Karpas-422 (cell line): ENCODE data around the gene SOX12. TPM values are rescaled to one million over a fixed set of nuclear protein-coding genes. Genes with fewer than 3 reads are reported as not detected.

Source experiments
- DNase-seq: peaks from one replicate; pipeline ENCODE4 v3.0.0-alpha.2; 2015
- H2AFZ ChIP-seq: fragments of 200-600 bp; sonication (generic); 2 replicates; pipeline ENCODE4 v1.6.1; 2014; ENCODE audit warnings: antibody characterized with exemption, low read length, mixed read lengths
- H3K27ac ChIP-seq: fragments of 200-600 bp; sonication (generic); 2 replicates; pipeline ENCODE4 v1.5.1; 2014; ENCODE audit warnings: mild to moderate bottlenecking, low read length, moderate library complexity
- H3K27me3 ChIP-seq: fragments of 200-600 bp; sonication (generic); 2 replicates; pipeline ENCODE4 v1.6.1; 2014; ENCODE audit warnings: low read length, mixed read lengths
- H3K36me3 ChIP-seq: fragments of 200-600 bp; sonication (generic); 2 replicates; pipeline ENCODE4 v1.6.1; 2014; ENCODE audit warnings: low read length, mixed read lengths; ENCODE audit not compliant: insufficient read depth
- H3K4me1 ChIP-seq: fragments of 200-600 bp; sonication (generic); 2 replicates; pipeline ENCODE4 v1.6.1; 2014; ENCODE audit warnings: mild to moderate bottlenecking, low read length, mixed read lengths
- H3K4me2 ChIP-seq: fragments of 200-600 bp; sonication (generic); 2 replicates; pipeline ENCODE4 v1.6.1; 2014; ENCODE audit warnings: low read length, low read depth, mild to moderate bottlenecking; ENCODE audit not compliant: poor library complexity, severe bottlenecking
- H3K4me3 ChIP-seq: fragments of 200-600 bp; sonication (generic); 2 replicates; pipeline ENCODE4 v1.5.1; 2014; ENCODE audit warnings: mild to moderate bottlenecking, antibody characterized with exemption, low read length, mixed read lengths
- H3K79me2 ChIP-seq: fragments of 200-600 bp; sonication (generic); 2 replicates; pipeline ENCODE4 v1.6.1; 2014; ENCODE audit warnings: mild to moderate bottlenecking, low read length, mixed read lengths
- H3K9ac ChIP-seq: fragments of 200-600 bp; sonication (generic); 2 replicates; pipeline ENCODE4 v1.6.0; 2014; ENCODE audit warnings: low read length
- H3K9me2 ChIP-seq: fragments of 200-600 bp; sonication (generic), shearing (Covaris generic); replicated peaks from 2 replicates; pipeline ENCODE4 v1.6.0; 2014; ENCODE audit warnings: mild to moderate bottlenecking, low read length, moderate library complexity; ENCODE audit not compliant: insufficient read depth
- H3K9me3 ChIP-seq: fragments of 300-700, 200-600 bp; sonication (generic); 2 replicates; pipeline ENCODE4 v1.6.1; 2014; ENCODE audit warnings: low read length, mixed read lengths
- H4K20me1 ChIP-seq: fragments of 200-600 bp; sonication (generic); 2 replicates; pipeline ENCODE4 v1.6.1; 2014; ENCODE audit warnings: mild to moderate bottlenecking, antibody characterized with exemption, low read length, low read depth; ENCODE audit not compliant: insufficient read depth
- total RNA-seq: library from RNA; depleted of rRNA; stranded (reverse); fragments of >200 nt; shearing (Covaris generic); gene quantifications from 2 replicates; pipeline ENCODE4 v1.2.3, GENCODE V29; 2014; ENCODE audit warnings: low replicate concordance

SOX12 gene
- total RNA-seq, 1 experiment from 2014 or later = 8.3 TPM

- Histone ChIP-seq H3K9me2 (no peaks in the 10 kb centered on the region), H3K9ac (no peak overlapping the region), H3K4me3 (no peak overlapping the region), H3K4me2 (no peak overlapping the region), H3K27me3 (no peaks in the 10 kb centered on the region), H3K9me3 (no peaks in the 10 kb centered on the region), H3K79me2 (no peaks in the 10 kb centered on the region), H3K27ac (no peak overlapping the region), H2AFZ (no peak overlapping the region), H3K36me3 (no peaks in the 10 kb centered on the region), H4K20me1 (peaks cover 15% of the 10 kb centered on the region; the same call in 1 of the 2 replicates), H3K4me1 (peaks cover 41% of the 10 kb centered on the region)
- no peak for DNase-seq
These were observed 31.4 kb downstream of the SOX12 start for GRCh38 chr20:356745-357144.

GRCh38 chr20:358891-359555 lies 33.7 kb downstream of the SOX12 start:
- Histone ChIP-seq H3K36me3 (no peaks in the 10 kb centered on the region), H3K27me3 (no peaks in the 10 kb centered on the region), H4K20me1 (peaks cover 15% of the 10 kb centered on the region; the same call in 1 of the 2 replicates), H3K4me2 (no peak overlapping the region), H3K9me2 (no peaks in the 10 kb centered on the region), H2AFZ (no peak overlapping the region), H3K9ac (no peak overlapping the region), H3K9me3 (no peaks in the 10 kb centered on the region), H3K79me2 (no peaks in the 10 kb centered on the region), H3K27ac (no peak overlapping the region), H3K4me1 (peaks cover 51% of the 10 kb centered on the region), H3K4me3 (no peak overlapping the region)
- DNase-seq = no peak

DNA sequence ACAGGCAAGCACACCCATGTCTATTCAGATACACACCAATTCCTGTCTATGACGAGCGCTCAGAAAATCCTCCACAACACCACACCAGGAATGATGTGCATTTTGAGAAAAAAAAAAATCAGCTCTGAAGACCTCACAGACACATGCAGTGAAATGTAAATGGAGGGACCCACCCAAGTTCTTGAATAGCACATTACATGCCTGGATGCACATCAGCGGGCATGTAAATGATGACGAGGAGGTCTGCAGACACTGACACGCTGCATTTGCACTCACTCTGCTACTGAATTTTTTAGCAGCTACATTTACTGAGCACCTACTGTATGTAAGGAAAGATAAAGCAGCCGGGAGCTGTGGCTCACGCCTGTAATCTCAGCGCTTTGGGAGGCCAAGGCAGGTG lies 36.2 kb downstream of the SOX12 start:
- H3K27me3 ChIP-seq = no peaks in the 10 kb centered on the region
- peak overlapping the region; percentile 21 for H3K9ac ChIP-seq
- H2AFZ ChIP-seq = no peak overlapping the region
- H3K27ac ChIP-seq = peak overlapping the region; percentile 53
- H3K4me1 ChIP-seq = peaks cover 52% of the 10 kb centered on the region
- peak overlapping the region; percentile 65 for H3K4me2 ChIP-seq
- peaks cover 7% of the 10 kb centered on the region; the same call in 1 of the 2 replicates for H4K20me1 ChIP-seq
- H3K36me3 ChIP-seq = no peaks in the 10 kb centered on the region
- peak; percentile 92 for DNase-seq
- H3K4me3 ChIP-seq = peak overlapping the region; percentile 45
- no peaks in the 10 kb centered on the region for H3K9me2 ChIP-seq
- no peaks in the 10 kb centered on the region for H3K9me3 ChIP-seq
- no peaks in the 10 kb centered on the region for H3K79me2 ChIP-seq

DNA sequence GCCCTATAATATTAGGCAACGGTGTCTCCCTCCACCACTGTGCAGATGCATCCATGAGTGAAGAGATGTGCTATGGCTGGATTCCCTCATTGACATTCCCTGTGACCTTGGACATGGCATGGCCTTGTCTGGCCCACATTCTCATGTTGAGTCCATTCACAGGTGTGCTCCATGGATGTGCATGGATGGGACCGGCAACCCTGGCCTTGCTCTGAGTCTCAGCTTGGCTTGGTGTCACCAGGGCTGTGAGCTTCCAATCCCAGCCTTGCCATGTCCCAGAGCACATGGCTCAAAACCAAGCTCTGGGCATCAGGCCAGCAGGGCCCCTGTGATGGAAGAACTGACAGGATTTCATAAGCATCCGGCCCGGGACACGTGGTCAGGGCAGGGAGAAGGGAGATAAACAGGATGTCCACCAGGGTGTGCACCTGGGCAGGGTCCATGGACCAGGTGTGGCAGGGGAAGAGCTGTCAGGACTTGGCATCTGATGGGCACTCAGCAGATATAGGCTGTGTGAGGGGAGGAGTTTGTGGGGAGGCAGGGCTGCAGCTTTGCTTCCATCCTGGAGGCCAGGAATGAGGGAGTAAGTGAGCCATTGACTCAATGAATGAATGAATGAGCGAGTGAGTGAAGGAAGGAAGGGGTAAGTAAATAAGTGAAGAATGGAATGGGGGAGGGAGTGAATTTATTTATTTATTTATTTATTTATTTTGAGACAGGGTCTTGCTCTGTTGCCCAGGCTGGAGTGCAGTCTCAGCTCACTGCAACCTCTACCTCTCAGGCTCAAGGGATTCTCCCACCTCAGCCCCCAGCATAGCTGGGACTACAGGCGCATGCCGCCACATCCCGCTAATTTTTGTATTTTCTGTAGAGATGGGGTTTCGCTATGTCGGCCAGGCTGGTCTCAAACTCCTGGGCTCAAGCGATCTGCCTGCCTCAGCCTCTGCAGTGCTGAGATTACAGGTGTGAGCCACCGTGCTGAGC lies 37.2 kb downstream of the SOX12 start:
- Histone ChIP-seq H3K4me3 (no peak overlapping the region; the same call in 1 of the 2 replicates), H2AFZ (no peak overlapping the region), H3K36me3 (no peaks in the 10 kb centered on the region), H3K9me3 (no peaks in the 10 kb centered on the region), H3K27ac (peak overlapping the region; percentile 53; the same call in 1 of the 2 replicates), H4K20me1 (no peaks in the 10 kb centered on the region), H3K9ac (peak overlapping the region; percentile 62; the same call in 1 of the 2 replicates), H3K4me1 (peaks cover 52% of the 10 kb centered on the region), H3K27me3 (no peaks in the 10 kb centered on the region), H3K9me2 (no peaks in the 10 kb centered on the region), H3K79me2 (no peaks in the 10 kb centered on the region), H3K4me2 (peak overlapping the region; percentile 65)
- peak; percentile 81 for DNase-seq

- DNase-seq = no peak
- Histone ChIP-seq H3K4me2 (no peak overlapping the region), H3K27me3 (no peaks in the 10 kb centered on the region), H3K36me3 (no peaks in the 10 kb centered on the region), H3K4me1 (peaks cover 46% of the 10 kb centered on the region), H3K9me2 (no peaks in the 10 kb centered on the region), H3K79me2 (no peaks in the 10 kb centered on the region), H3K27ac (no peak overlapping the region), H3K9ac (no peak overlapping the region), H3K9me3 (no peaks in the 10 kb centered on the region), H2AFZ (no peak overlapping the region), H4K20me1 (no peaks in the 10 kb centered on the region), H3K4me3 (no peak overlapping the region)
These were observed 38.1 kb downstream of the SOX12 start for GRCh38 chr20:363319-364078.

- Histone ChIP-seq H3K9me2 (no peaks in the 10 kb centered on the region), H3K9ac (no peak overlapping the region), H2AFZ (no peak overlapping the region), H3K4me1 (peaks cover 30% of the 10 kb centered on the region), H3K4me3 (no peak overlapping the region), H4K20me1 (no peaks in the 10 kb centered on the region), H3K36me3 (no peaks in the 10 kb centered on the region), H3K27me3 (no peaks in the 10 kb centered on the region), H3K79me2 (no peaks in the 10 kb centered on the region), H3K9me3 (no peaks in the 10 kb centered on the region), H3K4me2 (no peak overlapping the region), H3K27ac (no peak overlapping the region)
- no peak for DNase-seq
These were observed 39.8 kb downstream of the SOX12 start for GRCh38 chr20:364905-365794.

GRCh38 chr20:366041-366718 lies 40.8 kb downstream of the SOX12 start:
- no peak for DNase-seq
- H2AFZ ChIP-seq = no peak overlapping the region
- no peaks in the 10 kb centered on the region for H3K9me2 ChIP-seq
- H3K4me2 ChIP-seq = no peak overlapping the region
- H3K9ac ChIP-seq = no peak overlapping the region
- H3K27me3 ChIP-seq = no peaks in the 10 kb centered on the region
- H3K4me1 ChIP-seq = peaks cover 20% of the 10 kb centered on the region
- H3K4me3 ChIP-seq = no peak overlapping the region
- H3K79me2 ChIP-seq = no peaks in the 10 kb centered on the region
- no peaks in the 10 kb centered on the region for H3K36me3 ChIP-seq
- no peaks in the 10 kb centered on the region for H3K9me3 ChIP-seq
- H4K20me1 ChIP-seq = no peaks in the 10 kb centered on the region
- H3K27ac ChIP-seq = no peak overlapping the region
